Body of pancreas (tissue), 4 donors: ENCODE results near the gene SOCS7. TPM values are rescaled to one million over a fixed set of nuclear protein-coding genes. Genes with fewer than 3 reads are reported as not detected.

ENCODE experiments used
- ATAC-seq: fragments of 150-250 bp; one replicate; pipeline ENCODE4 v1.9.1; 2016
- DNase-seq, 4 donors: peaks; one replicate each; pipeline ENCODE4 v3.0.0-alpha.2; 2019
- H3K27ac ChIP-seq, 4 donors: fragments of 200-600 bp; sonication (generic); 1 replicate in 3 of 4; 2 replicates in 1 of 4; pipeline versions ENCODE4 v1.5.1 to v1.6.1; 2016 to 2019; ENCODE audit warnings: mild to moderate bottlenecking in 1 of 4, mixed read lengths in 1 of 4, moderate library complexity in 1 of 4
- H3K27me3 ChIP-seq, 2 donors: fragments of 200-600 bp; sonication (generic); one replicate each; pipeline ENCODE4 v1.6.0; 2016; ENCODE audit warnings: mild to moderate bottlenecking in 1 of 2
- H3K36me3 ChIP-seq, 2 donors: fragments of 200-600 bp; sonication (generic); replicated peaks in 1 of 2; 2 replicates each; pipeline ENCODE4 v1.5.1; 2016; ENCODE audit warnings: low read depth in 2 of 2; ENCODE audit not compliant: insufficient read depth in 1 of 2
- H3K4me1 ChIP-seq: fragments of 200-600 bp; sonication (generic); one replicate; pipeline ENCODE4 v1.6.0; 2016
- H3K4me3 ChIP-seq, 2 donors: fragments of 200-600 bp; sonication (generic); 1 replicate in 1 of 2; 2 replicates in 1 of 2; pipeline ENCODE4 v1.5.1; 2016 to 2019
- H3K9me3 ChIP-seq, 3 donors: fragments of 200-600 bp; sonication (generic); 1 replicate in 2 of 3; 2 replicates in 1 of 3; pipeline ENCODE4 v1.5.1; 2016
- CTCF ChIP-seq, 7 experiments: fragments of 450-650 bp in 4 of 7; fragments of 200-600 bp in 3 of 7; sonication (generic) in 3 of 7; IDR thresholded peaks; one replicate each; pipeline ENCODE4 v1.5.1; 2016 to 2019; ENCODE audit warnings: antibody characterized with exemption in 7 of 7
- POLR2A ChIP-seq, 3 donors: fragments of 450-650 bp; IDR thresholded peaks; one replicate each; pipeline ENCODE4 v1.6.1; 2016; ENCODE audit warnings: antibody characterized with exemption in 3 of 3, mild to moderate bottlenecking in 2 of 3
- WGBS, 2 donors: methylation state at CpG; one replicate each; pipeline ENCODE4 v1.1.5; 2017; 5-methylcytosine and 5-hydroxymethylcytosine counted together
- intact Hi-C: fragments of 100-400 bp; cut with DNase I; formaldehyde crosslinking; loops from one replicate; pipeline ENCODE4 v1.15.1; 2023
- total RNA-seq, 2 donors: library from RNA; depleted of rRNA; stranded (reverse); fragments of >200 nt; gene quantifications; one replicate each; pipeline ENCODE4 v1.1.0, GENCODE V29; 2016

The SOCS7 gene
- total RNA-seq, 2 donors from 2014 or later: 15.3 to 34.3 TPM

GRCh38 chr17:38329284-38329683 is 22.4 kb upstream of the SOCS7 start:
- intact Hi-C loops: no loop called here
- Histone ChIP-seq H3K4me3 (no peak overlapping the region), H3K9me3 (no peaks in the 10 kb centered on the region), H3K4me1 (no peaks in the 10 kb centered on the region), H3K27ac (no peak overlapping the region), H3K27me3 (no peaks in the 10 kb centered on the region), H3K36me3 (no peaks in the 10 kb centered on the region)
- WGBS, 2 donors: 72 to 74% methylated on average over 7 of the region's 7 CpGs
- ATAC-seq (no peak), DNase-seq (no peak)
- TF ChIP-seq POLR2A (IDR thresholded peaks at IDR 0.05) (no peak), CTCF (IDR thresholded peaks at IDR 0.05) (no peak)

- Histone ChIP-seq H3K27ac (no peak overlapping the region), H3K36me3 (no peaks in the 10 kb centered on the region), H3K4me1 (no peaks in the 10 kb centered on the region), H3K9me3 (no peaks in the 10 kb centered on the region), H3K4me3 (no peak overlapping the region), H3K27me3 (no peaks in the 10 kb centered on the region)
- DNase-seq: no peak
- WGBS, 2 donors: 74 to 75% methylated on average over 24 to 25 of the region's 25 CpGs
- no peak for ATAC-seq
- no peak for TF ChIP-seq POLR2A (IDR thresholded peaks at IDR 0.05)
- no peak for TF ChIP-seq CTCF (IDR thresholded peaks at IDR 0.05)
- intact Hi-C loops: loop anchor here (10.0 kb wide), 1 partner anchor 155 kb away; no protein-coding TSS in a partner anchor
Observed at GRCh38 chr17:38329808-38330730, 21.6 kb upstream of the SOCS7 start.

GRCh38 chr17:38330941-38331411 is 20.7 kb upstream of the SOCS7 start:
- DNase-seq: no peak
- no peak overlapping the region for H3K4me3 ChIP-seq
- H3K27ac ChIP-seq: no peak overlapping the region
- no peak for ATAC-seq
- intact Hi-C loops: loop anchor here (10.0 kb wide), 1 partner anchor 154 kb away; no protein-coding TSS in a partner anchor
- WGBS, 2 donors: 74 to 100% methylated on average over 3 to 23 of the region's 23 CpGs
- H3K36me3 ChIP-seq: no peaks in the 10 kb centered on the region
- no peaks in the 10 kb centered on the region for H3K4me1 ChIP-seq
- no peaks in the 10 kb centered on the region for H3K9me3 ChIP-seq
- TF ChIP-seq CTCF (IDR thresholded peaks at IDR 0.05): no peak
- no peak for TF ChIP-seq POLR2A (IDR thresholded peaks at IDR 0.05)
- no peaks in the 10 kb centered on the region for H3K27me3 ChIP-seq

- DNase-seq (no peak), ATAC-seq (no peak)
- 80 to 92% methylated on average over 5 to 7 of the region's 7 CpGs for WGBS, 2 donors
- H3K4me1 ChIP-seq: no peaks in the 10 kb centered on the region
- TF ChIP-seq POLR2A (IDR thresholded peaks at IDR 0.05) (no peak), CTCF (IDR thresholded peaks at IDR 0.05) (no peak)
- intact Hi-C loops: loop anchor here (10.0 kb wide), 1 partner anchor 152 kb away; no protein-coding TSS in a partner anchor
- no peaks in the 10 kb centered on the region for H3K27me3 ChIP-seq
- no peaks in the 10 kb centered on the region for H3K9me3 ChIP-seq
- H3K4me3 ChIP-seq: no peak overlapping the region
- no peaks in the 10 kb centered on the region for H3K36me3 ChIP-seq
- H3K27ac ChIP-seq: no peak overlapping the region
Observed at GRCh38 chr17:38332735-38333134, 18.9 kb upstream of the SOCS7 start.
